Left ventricle myocardium inferior (tissue), 1 donor: Measurements from ENCODE around the gene SEMA6A. TPM values are rescaled to one million over a fixed set of nuclear protein-coding genes. Genes with fewer than 3 reads are reported as not detected.

Experiments used
- DNase-seq: peaks from one replicate; pipeline ENCODE4 v3.0.0-alpha.2; 2020
- H3K27ac ChIP-seq: fragments of 200-600 bp; replicated peaks from 2 replicates; pipeline ENCODE4 v1.8.0; 2021
- H3K27me3 ChIP-seq: fragments of 200-600 bp; 2 replicates; pipeline ENCODE4 v1.8.0; 2021; ENCODE audit warnings: low read depth
- H3K36me3 ChIP-seq: fragments of 200-600 bp; 2 replicates; pipeline ENCODE4 v1.8.0; 2021
- H3K4me1 ChIP-seq: fragments of 200-600 bp; 2 replicates; pipeline ENCODE4 v1.8.0; 2021
- H3K4me3 ChIP-seq: fragments of 200-600 bp; 2 replicates; pipeline ENCODE4 v1.8.0; 2021; ENCODE audit warnings: mild to moderate bottlenecking, moderate library complexity
- H3K9me3 ChIP-seq: fragments of 200-600 bp; replicated peaks from 2 replicates; pipeline ENCODE4 v1.8.0; 2021
- CTCF ChIP-seq: fragments of 200-600 bp; IDR thresholded peaks from 2 replicates; pipeline ENCODE4 v1.8.0; 2021; ENCODE audit warnings: antibody characterized with exemption, mild to moderate bottlenecking, borderline replicate concordance
- intact Hi-C: fragments of 100-400 bp; cut with micrococcal nuclease; formaldehyde crosslinking; loops from one replicate; pipeline ENCODE4 v1.11.0; 2022
- total RNA-seq: library from RNA; stranded (reverse); fragmentation: NEBNext Ultra II Directional; extraction: Animal tissue kit (Norgen Biotek cat#: 25700); gene quantifications from one replicate; pipeline ENCODE4 v1.2.1, GENCODE V29; 2021
- donor health status: DM: no; HTN: yes; CAD: no; lungs with severe emphysema.

SEMA6A gene
- total RNA-seq, 1 donor from 2014 or later = 6.3 TPM

DNA sequence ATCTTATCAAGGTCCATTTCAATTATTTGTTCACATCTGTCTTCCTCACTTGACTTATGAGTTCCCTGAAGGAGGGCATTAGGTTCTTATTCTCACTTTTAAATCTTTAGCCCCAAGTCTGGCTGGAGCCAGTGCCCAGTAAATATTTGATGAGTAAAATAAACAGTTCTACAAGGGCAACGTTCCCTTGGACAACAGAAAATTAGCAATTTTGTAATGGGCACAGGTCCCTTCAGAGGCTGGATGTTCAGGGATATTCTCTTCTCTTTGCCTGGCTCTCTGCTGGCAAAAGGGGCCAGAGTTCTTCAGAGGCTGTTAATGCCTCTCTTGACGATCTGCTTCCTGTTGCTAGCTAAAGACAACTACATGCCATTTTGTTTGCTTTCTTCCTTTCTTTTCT lies 149.7 kb downstream of the SEMA6A start:
- intact Hi-C loops = no loop called here
- DNase-seq = no peak
- H3K9me3 ChIP-seq = no peaks in the 10 kb centered on the region
- H3K4me3 ChIP-seq = no peak overlapping the region
- H3K4me1 ChIP-seq = peaks cover 9% of the 10 kb centered on the region
- no peak overlapping the region for H3K27ac ChIP-seq
- H3K36me3 ChIP-seq = no peaks in the 10 kb centered on the region
- TF ChIP-seq CTCF = no peak
- no peaks in the 10 kb centered on the region for H3K27me3 ChIP-seq

GRCh38 chr5:116424258-116424615 lies 150.4 kb downstream of the SEMA6A start:
- DNase-seq = no peak
- intact Hi-C loops = no loop called here
- no peak overlapping the region for H3K4me3 ChIP-seq
- no peaks in the 10 kb centered on the region for H3K9me3 ChIP-seq
- H3K27me3 ChIP-seq = no peaks in the 10 kb centered on the region
- no peak overlapping the region for H3K27ac ChIP-seq
- no peak for TF ChIP-seq CTCF
- H3K36me3 ChIP-seq = no peaks in the 10 kb centered on the region
- peaks cover 17% of the 10 kb centered on the region for H3K4me1 ChIP-seq

DNA sequence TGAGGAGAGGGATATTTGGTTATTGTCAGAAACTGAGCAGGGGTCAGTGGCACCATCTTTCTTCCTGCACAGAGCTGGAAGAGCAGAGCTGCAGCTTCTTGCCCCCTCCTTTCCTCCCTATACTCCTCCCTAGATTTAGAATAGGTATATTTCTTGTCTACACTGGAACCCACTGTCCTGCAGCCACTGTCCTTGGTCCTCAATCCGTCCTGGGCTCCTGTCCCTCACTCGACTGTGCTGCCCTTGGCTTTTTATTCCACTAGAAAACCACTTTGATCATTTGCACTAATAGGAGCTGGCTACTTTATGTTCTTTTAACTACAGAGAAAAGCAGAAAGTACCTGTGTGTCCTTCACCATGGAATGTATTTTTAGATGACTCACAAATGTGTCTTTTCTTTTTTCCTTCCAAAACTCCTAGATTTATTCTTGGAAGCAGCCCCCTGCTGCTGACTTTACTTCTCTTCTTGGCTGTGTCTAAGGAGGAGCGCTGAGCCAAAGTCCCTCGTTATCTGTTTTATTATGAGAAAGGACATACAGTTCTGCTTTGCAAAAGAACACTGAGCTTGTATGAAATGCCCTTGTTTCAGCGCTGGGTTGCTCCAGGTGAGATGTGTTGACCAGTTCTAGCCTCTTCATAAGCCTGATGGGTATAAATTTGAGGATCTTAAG lies 150.9 kb downstream of the SEMA6A start:
- no peak for TF ChIP-seq CTCF
- no peak overlapping the region for H3K4me3 ChIP-seq
- no peaks in the 10 kb centered on the region for H3K27me3 ChIP-seq
- H3K4me1 ChIP-seq = peaks cover 17% of the 10 kb centered on the region
- no peak overlapping the region for H3K27ac ChIP-seq
- DNase-seq = no peak
- intact Hi-C loops = no loop called here
- H3K36me3 ChIP-seq = no peaks in the 10 kb centered on the region
- H3K9me3 ChIP-seq = no peaks in the 10 kb centered on the region

GRCh38 chr5:116423141-116423540 lies 151.5 kb downstream of the SEMA6A start:
- no peak overlapping the region for H3K4me3 ChIP-seq
- no peak overlapping the region for H3K27ac ChIP-seq
- H3K27me3 ChIP-seq = no peaks in the 10 kb centered on the region
- no peak for TF ChIP-seq CTCF
- H3K9me3 ChIP-seq = no peaks in the 10 kb centered on the region
- intact Hi-C loops = no loop called here
- DNase-seq = no peak
- H3K36me3 ChIP-seq = no peaks in the 10 kb centered on the region
- peaks cover 17% of the 10 kb centered on the region for H3K4me1 ChIP-seq

DNA sequence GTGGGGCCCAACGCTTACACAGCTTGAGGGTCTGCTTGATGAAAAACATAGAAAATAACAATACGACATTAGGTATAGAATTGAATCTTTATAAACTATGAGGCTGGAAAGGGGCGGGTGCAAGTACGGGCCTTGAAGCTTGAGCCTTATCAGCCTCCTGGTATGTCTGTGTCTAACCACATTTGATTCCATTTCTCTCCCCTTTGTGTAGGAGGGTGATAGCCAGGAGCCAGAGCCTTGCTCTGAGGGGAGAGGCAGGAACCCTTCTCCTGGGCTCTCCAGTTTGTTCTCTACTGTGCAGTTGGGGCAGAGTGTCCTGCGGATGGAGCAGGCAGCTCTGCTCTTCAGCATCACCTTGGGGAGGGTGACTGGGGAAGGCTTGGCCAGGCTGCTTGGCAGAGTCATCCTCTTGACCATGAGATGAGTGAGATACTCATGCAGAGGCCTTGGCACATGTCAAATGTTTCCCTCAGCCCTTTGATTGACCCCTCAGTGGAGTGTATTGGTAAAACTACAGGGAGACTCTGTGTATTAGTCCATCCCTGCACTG lies 153.5 kb downstream of the SEMA6A start:
- Histone ChIP-seq H3K27me3 (no peaks in the 10 kb centered on the region), H3K9me3 (no peaks in the 10 kb centered on the region), H3K27ac (peak overlapping the region; percentile 45), H3K4me1 (peaks cover 17% of the 10 kb centered on the region), H3K36me3 (no peaks in the 10 kb centered on the region), H3K4me3 (no peak overlapping the region)
- no peak for DNase-seq
- intact Hi-C loops = no loop called here
- no peak for TF ChIP-seq CTCF
